Measurements from ENCODE around the gene FERMT2.

Gene FERMT2

GRCh38 chr14:52863334-52863700 is 87.5 kb downstream of the FERMT2 start:
- DNase-seq (ENCODE audit: low spot score), result no peak
- in situ Hi-C loops (cut with MboI; ENCODE audit: low pct_unique_long_range_greater_than_20kb, low sequenced_read_pairs, unreplicated experiment), result no loop called here
- no peak for TF ChIP-seq CTCF (IDR thresholded peaks at IDR 0.05; ENCODE audit: extremely low read depth, insufficient read depth, missing control alignments)

GRCh38 chr14:52862632-52863333 is 88.1 kb downstream of the FERMT2 start:
- no peak for DNase-seq (ENCODE audit: low spot score)
- no peak for TF ChIP-seq CTCF (IDR thresholded peaks at IDR 0.05; ENCODE audit: extremely low read depth, insufficient read depth, missing control alignments)
- in situ Hi-C loops (cut with MboI; ENCODE audit: low pct_unique_long_range_greater_than_20kb, low sequenced_read_pairs, unreplicated experiment), result no loop called here

GRCh38 chr14:52861403-52861802 is 89.4 kb downstream of the FERMT2 start:
- no peak for TF ChIP-seq CTCF (IDR thresholded peaks at IDR 0.05; ENCODE audit: extremely low read depth, insufficient read depth, missing control alignments)
- in situ Hi-C loops (cut with MboI; ENCODE audit: low pct_unique_long_range_greater_than_20kb, low sequenced_read_pairs, unreplicated experiment), result no loop called here
- no peak for DNase-seq (ENCODE audit: low spot score)

- no peak for TF ChIP-seq CTCF (IDR thresholded peaks at IDR 0.05; ENCODE audit: extremely low read depth, insufficient read depth, missing control alignments)
- in situ Hi-C loops (cut with MboI; ENCODE audit: low pct_unique_long_range_greater_than_20kb, low sequenced_read_pairs, unreplicated experiment), result no loop called here
- no peak for DNase-seq (ENCODE audit: low spot score)
These were observed 89.9 kb downstream of the FERMT2 start for GRCh38 chr14:52860910-52861309.

GRCh38 chr14:52860209-52860608 is 90.6 kb downstream of the FERMT2 start:
- no peak for TF ChIP-seq CTCF (IDR thresholded peaks at IDR 0.05; ENCODE audit: extremely low read depth, insufficient read depth, missing control alignments)
- DNase-seq (ENCODE audit: low spot score), result no peak
- in situ Hi-C loops (cut with MboI; ENCODE audit: low pct_unique_long_range_greater_than_20kb, low sequenced_read_pairs, unreplicated experiment), result no loop called here

GRCh38 chr14:52856139-52856538 is 94.7 kb downstream of the FERMT2 start:
- no peak for DNase-seq (ENCODE audit: low spot score)
- in situ Hi-C loops (cut with MboI; ENCODE audit: low pct_unique_long_range_greater_than_20kb, low sequenced_read_pairs, unreplicated experiment), result no loop called here
- no peak for TF ChIP-seq CTCF (IDR thresholded peaks at IDR 0.05; ENCODE audit: extremely low read depth, insufficient read depth, missing control alignments)

- no peak for DNase-seq (ENCODE audit: low spot score)
- no peak for TF ChIP-seq CTCF (IDR thresholded peaks at IDR 0.05; ENCODE audit: extremely low read depth, insufficient read depth, missing control alignments)
- in situ Hi-C loops (cut with MboI; ENCODE audit: low pct_unique_long_range_greater_than_20kb, low sequenced_read_pairs, unreplicated experiment), result no loop called here
These were observed 97.4 kb downstream of the FERMT2 start for GRCh38 chr14:52853522-52853854.
